DMS53 (cell line): ENCODE data around the gene FGD1.

Source experiments
- DNase-seq: peaks from one replicate; lab custom pipeline; 2025; lab: John Stamatoyannopoulos, UW

The FGD1 gene

GRCh38 chrX:54397113-54397512 is 98.9 kb downstream of the FGD1 start:
- no peak for DNase-seq
